GM19455 (cell line): ENCODE data around the gene CD300LG.
"Not testable (repeated sequence)": the region's sequence is repeated elsewhere in the genome, so short reads cannot be mapped to it uniquely, and the experiment has no call there.

Experiments
- ATAC-seq: cut with Tn5 transposase; IDR thresholded peaks from one replicate; pipeline ENCODE4 v1.9.1; 2021; ENCODE audit not compliant: unreplicated experiment

The CD300LG gene

DNA sequence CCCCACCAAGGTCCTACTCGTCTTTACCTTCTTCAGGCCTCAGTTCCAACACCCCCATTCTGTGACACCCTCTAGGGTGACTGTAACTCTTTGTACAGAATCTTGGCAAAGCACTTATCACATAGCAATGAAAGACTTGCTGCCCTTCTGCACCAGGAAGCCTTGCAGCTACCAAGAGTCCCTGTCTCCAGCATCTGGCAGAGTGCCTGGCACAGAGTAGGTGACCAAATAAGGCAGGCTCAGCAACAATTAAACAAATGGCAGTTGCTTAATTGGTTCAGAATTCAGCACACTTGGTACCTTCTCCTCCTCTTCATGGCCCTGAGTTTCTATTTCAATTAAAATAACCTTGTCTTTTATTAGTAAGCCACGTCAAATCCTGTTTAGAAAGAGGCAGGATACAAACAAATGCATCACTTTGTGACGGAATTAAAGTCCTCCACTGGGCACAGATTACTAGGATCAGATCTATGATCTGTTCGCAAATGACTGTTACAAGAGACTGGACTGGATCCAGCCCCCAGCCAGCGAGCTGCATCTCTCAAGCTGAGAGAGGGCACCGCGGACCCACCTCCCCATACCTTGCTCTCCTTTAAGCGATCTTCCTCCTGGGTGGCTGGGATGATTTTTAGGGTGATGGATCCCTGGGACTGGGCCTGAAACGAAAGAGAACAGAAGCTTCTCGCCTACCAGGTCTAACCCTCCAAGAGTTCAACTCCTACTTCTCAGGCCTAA, 23.5 kb upstream of the CD300LG start:
- no peak for ATAC-seq

DNA sequence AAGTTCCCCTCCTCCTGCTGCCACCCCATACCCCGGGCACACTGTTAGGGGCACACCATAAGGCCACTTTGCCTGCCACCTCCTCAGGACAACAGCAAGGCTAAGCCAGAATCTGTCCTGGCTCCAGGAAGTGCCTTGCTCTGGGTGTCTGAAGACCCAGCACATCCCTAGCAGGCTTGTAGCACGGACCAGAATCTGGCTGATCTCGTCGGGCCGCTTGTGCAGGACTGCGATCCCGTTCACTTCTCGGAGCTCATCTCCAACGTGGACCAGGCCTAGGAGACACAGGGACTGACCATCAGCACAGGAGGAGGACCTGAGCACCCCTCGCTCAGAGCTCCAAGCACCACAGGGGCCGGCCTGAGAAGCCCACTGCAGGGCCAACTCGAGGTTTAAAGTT, 21.4 kb upstream of the CD300LG start:
- no peak for ATAC-seq

DNA sequence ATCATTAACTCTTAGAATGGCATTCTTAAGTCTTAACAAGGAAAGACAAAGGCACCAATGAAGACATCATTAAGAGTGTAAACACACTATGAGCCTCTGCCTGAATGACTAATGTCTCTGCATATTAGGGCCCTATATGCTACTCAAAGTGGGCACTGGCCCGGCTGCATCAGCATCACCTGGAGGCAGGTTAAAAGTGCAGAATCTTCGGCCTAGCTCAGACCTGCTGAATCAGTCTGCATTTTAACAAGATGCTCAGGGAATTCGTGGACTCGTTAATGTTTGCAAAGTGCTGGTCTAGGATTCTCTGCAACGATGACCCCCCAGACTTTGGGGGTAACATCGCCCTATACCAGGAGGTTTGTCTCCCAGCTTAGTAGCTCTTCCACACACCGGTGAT, 20.8 kb upstream of the CD300LG start:
- ATAC-seq, result no peak

DNA sequence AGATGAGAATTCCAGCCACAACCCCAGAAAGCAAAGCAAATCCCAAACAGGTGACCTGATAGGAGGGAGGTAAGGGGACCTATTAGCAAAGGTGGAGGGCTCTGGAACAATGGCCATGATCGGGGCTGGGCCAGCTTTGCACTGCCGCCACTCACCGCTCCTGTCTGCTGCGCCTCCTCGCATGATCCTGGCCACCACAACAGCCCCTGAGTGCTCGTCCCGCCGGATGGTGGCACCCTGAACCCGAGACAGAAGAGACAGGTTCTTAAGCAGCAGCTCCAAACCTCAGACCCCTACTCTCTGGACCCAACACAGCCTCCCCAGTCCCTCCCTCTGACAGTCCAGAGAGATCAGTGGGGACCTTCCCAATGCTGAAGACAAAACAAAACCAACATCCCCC, 19.4 kb upstream of the CD300LG start:
- ATAC-seq, result no peak

DNA sequence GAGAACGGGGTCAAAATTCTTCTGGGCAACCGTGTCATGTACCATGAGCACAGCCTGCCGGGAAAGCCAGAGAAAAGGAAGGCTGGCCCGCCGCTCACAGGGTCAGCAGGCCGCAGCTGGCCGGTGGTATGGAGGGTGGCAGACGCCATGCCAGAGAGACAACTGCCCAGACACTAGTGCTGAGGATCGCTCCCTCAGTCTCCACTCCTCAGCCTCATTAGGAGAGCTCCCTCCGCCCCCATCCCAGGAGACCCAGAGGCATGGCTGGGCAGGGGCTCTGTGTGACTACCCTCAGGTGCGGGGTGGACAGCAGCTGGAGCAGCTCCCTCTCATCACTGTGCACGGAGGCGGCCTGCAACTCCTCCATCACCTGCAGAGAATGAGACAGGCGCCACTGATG, 17.2 kb upstream of the CD300LG start:
- ATAC-seq, result no peak

DNA sequence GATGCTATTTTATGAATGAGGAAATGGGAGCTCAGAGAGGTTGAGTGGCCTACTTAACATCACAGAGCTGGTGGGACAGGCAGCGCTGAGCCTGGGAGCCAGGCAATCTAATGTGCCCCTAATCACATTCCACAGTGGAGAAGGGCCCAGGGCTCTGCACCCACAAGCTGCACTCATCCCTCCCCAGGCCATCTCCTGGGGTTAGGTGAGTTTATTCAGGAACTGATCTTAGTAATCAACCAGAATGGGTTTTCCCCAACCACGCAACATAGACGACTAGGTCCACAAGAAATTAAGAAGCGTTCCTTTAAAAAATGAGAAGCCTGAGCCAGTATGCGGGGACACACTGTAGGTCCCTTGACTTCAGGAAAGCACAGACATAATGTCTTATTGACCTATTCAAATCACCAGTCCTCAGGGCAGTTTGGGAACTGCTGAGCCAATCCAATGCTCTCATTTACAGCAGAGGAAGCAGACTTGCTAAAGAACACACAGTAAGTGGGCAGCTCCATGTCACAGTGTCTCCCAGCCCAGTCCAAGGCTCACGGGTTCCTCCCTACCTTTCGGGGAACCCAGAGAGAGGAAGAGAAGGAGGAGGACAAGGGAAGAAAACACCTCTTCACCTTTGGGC, 16.4 kb upstream of the CD300LG start:
- no peak for ATAC-seq

DNA sequence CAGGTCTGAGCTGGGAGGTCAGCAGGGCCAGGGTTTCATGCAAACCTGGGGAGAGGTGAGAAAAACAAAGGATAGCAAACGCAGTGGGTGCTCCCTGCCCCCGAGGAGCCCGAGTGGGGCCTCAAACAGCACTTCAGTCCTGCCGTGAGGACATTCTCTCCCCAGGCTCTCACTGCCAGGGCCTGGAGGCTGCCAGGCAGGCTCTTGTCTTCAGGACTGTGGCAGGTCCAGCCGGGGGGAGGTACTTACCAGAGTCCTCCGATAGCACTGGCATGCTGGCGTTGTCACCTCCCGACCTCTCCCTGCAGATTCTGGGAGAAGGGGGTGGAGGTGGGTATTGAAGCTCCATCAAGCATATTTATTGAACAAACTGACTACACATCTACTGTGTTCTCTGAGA, 15.3 kb upstream of the CD300LG start:
- no peak for ATAC-seq

DNA sequence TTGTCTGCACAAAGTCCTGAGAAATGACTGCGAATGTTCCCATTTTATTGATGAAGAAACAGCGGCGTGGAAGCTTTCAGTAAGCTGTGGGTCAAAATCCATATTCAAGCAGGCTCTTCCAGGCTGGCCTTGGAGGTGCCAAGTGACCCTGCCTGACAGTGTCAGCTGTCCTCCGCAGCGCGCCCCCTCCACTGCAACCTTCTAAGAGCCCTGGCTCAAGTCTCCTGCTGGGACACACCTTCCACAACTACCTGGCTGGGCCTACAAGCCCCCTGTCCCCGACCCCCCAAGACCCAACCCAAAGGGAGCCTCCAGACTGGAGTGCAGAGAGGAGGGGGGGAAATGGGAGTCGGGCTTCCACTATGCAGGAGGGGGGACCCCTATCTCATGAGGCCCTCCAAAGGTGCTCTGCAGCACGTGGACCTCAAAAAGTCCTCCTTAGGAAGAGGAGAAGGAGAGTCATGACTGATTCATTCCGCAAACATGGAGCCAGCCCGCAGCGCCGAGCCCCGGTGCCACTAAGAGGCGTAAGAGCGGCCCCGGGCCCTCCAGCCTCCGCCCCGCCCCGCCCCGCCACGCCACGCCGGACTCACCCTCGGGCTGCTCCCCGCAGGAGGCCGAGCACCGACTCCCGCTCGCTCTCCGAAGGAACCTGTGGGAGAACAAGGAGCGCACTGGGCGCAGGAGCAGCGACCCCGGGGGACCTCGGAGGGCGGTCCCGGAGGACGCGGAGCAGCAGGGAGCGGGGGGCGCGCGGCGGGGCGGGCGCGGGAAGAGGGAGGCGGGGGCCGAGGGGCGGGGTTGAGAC, 14.6 kb upstream of the CD300LG start:
- ATAC-seq, result no peak

DNA sequence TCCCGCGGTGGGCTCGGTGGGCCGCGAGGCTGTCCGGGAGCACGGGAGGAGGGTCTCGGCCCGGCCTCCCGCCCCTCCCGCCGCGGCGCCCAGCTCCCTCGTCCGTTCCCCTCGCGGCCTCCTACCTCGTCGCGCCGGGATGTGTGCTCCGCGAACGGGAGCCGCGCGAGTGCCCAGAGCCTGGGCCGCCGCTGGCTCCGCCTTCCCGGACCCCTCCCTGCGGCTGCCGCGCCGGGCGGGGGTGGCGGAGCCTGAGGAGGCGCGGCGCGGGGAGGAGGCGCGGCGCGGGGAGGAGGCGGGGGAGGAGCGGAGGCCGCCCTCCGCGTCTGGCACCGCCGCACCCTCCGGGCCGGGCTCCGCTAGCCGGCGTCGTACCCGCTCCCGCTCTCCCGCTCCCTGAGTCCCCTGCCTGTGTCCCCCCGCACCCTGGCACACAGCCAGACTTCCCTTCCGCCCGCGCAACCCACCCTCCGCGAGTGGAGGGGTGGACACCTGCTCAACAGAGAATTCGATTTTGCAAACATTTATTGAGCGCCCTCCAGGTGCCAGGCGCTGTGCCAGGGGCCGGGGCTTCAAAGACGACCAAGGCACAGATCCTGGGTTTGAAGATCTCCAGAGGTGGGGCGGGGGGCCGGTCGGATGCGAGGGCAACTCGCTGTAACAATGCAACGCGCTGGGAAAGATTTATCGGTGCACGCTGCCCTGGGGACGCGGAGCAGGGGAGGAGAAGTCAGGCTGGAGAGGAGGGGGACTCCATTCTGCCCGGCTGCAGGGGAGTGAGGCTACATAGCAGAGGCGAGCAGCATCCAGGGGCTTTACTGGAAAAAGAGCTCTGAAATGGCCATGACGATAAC, 13.8 kb upstream of the CD300LG start, which contains the start of gene MPP3:
TSS of gene MPP3 (minus strand) at position 171 of the 854 bp plus-strand sequence. CDS start 1,240 bp downstream, outside the sequence.
- ATAC-seq, result no peak

DNA sequence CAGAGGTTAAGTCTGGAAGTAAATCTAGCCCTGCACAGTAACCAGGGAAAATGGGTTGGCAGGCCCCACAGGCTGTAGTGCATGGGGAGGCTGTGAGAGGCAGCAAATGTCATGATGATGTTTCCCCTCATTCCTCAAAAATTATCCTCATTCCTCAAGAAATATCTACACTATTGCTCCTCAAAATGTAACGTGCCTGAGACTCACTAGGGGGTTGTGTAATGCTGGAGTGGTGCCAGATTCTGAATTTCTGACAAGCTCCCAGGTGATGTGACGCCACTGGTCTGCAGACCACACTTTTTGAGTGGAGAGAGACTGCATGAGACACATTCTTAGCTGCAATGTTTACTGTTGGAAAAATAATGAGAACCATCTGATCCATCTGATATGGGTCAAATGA, 12.9 kb upstream of the CD300LG start:
- no peak for ATAC-seq

DNA sequence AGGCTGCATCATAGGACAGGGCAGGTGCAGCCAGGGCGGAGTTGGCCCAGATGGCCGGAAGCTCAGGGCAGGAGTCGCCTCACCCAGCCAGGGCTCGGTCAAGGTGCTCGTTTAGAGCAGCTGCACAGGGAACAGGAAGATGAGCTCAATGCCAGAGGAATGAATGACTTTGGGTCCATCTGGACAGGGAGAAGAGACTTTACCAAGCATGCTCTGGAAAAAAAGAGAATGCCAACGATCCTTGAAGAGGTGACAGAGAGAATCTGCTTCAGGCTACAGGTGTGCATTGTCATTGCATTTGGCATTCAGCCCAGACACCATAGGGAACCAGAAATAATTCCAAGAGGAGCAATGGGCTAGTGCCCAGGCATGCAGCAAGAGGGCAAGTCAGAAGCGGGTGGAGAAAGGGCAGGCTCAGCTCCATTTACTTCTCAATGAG, 7.3 kb upstream of the CD300LG start:
- no peak for ATAC-seq

DNA sequence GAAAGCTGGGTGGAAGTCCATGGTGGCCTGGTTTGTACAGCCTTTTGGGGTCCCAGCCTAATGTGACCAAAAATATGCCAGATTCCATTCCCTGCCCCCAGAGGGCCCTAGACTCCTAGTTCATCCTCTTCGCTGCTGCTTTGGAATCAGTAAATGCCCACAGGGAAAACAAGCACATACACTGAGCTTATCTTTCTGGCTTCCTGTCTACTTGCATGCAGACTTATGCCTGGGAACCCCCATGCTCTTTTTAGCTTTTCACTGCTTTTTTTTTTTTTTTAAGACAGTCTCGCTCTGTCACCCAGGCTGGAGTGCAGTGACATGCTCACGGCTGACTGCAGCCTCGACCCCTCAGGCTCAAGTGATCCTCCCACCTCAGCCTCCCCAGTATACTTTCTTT, 6.2 kb upstream of the CD300LG start:
- ATAC-seq, result no peak

DNA sequence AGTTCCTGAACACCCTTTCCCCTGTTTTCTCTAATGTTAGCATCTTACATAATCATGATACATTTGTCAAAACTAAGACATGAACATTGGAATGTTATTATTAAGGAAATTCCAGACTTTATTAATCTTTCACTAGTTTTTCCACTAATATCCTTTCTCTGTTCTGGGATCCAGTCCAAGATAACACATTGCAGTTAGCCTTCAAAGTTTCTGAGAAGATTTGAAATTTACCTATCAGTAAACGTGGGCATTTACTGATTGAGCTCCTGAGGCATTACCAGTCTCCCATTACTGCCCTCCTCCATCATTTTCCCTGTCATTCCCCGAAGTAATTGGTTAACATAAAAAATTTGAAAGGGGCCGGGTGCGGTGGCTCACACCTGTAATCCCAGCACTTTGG, 5.7 kb upstream of the CD300LG start:
- no peak for ATAC-seq

DNA sequence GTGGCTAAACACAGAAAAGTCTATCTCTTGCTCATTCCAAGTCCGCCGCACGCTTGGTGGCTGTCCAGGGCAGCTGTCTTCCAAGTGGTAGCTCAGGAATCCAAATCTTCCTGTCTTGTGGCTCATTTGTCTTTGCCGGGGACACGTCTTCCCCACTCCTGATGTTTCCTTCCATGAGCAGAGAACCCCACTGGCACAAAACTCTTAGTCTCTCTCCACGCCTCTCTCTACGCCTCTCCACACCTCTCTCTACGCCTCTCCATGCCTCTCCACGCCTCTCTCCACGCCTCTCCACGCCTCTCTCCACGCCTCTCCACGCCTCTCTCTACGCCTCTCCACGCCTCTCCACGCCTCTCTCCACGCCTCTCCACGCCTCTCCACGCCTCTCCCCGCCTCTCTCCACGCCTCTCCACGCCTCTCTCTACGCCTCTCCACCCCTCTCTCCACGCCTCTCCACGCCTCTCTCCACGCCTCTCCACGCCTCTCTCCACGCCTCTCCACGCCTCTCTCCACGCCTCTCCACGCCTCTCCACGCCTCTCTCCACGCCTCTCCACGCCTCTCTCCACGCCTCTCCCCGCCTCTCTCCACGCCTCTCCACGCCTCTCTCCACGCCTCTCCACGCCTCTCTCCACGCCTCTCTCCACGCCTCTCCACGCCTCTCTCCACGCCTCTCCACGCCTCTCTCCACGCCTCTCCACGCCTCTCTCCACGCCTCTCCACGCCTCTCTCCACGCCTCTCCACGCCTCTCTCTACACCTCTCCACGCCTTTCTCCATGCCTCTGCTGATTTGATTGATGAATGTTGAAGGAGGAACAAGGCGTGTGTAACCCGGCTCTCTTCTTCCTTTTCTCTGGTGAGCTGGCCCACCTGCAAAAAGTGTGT, 4.6 kb upstream of the CD300LG start:
- ATAC-seq, result not testable (repeated sequence)

DNA sequence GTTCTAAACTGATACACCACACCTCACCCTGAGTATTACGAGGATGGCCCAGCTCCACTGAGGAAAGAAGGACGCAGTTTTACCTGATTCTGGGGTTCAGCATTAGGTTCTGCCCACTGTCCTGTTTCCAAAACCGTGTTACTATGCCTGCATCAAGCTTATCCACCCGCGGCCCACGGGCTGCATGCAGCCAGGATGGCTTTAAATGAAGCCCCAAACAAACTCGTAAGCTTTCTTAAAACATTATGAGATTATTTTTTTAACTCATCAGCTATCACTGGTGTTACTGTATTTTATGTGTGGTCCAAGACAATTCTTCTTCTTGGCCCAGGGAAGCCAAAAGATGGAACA, 4.0 kb upstream of the CD300LG start:
- ATAC-seq, result no peak

DNA sequence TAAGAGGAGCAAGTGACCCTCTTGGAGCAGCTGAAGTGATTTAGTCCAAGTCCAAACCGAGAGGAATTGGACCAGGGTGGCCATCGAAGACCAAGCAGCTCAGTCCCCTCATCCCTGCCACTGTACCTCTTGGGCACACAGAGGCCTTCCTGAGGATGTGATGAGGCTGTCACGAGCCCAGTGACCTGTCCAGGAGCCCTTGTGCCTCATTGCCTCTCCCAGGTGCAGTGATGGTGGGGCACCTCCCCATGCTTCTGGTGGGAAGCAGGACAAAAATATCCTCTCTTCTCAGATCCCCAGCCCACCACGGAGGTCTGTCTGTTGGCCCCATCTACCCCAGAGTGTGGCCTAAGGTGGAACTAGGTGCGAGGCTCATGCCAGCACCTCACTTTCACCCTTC, 2.7 kb upstream of the CD300LG start:
- ATAC-seq, result no peak

DNA sequence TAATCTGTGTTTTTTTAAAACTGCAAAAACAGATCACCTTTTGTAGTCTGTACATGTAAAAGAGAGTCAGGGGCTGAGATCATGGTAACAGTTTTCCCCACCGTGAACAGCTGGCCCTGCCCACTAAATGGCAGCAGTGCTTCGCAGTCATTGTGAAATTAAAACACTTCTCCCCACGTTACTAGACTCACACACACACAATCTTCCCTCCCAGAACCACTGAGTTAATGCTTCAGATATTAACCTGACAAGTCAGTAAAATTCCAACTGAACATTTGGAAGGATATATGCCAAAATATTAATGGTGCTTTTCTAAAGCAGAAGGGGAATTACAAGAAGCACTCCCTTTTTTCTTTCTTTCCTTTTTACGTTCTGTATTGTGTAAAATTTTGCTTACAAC, 1.2 kb upstream of the CD300LG start:
- ATAC-seq, result no peak

DNA sequence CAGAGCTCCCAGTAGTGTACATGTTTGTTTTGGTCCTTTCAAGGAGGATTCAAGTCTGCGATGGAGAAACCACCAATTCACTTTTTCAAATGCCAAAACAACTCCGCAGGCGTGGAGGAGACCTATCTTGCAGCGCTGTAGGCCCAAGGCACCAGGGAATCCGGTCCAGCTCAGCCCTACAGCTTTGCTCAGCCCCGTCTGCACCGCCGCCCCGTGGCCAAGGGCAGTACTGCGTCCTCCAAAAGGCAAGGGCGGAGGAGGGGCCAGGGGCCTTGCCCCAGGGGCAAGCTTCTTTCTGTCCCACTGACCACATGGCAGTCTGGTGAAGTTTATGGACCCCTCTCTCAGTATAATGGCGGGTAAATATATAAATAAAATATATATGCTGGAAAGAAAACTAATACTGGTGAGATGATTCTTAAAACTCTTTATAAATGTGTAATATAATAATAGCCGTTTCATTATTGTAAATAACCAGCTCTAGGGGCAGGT, 709 bp upstream of the CD300LG start:
- no peak for ATAC-seq

DNA sequence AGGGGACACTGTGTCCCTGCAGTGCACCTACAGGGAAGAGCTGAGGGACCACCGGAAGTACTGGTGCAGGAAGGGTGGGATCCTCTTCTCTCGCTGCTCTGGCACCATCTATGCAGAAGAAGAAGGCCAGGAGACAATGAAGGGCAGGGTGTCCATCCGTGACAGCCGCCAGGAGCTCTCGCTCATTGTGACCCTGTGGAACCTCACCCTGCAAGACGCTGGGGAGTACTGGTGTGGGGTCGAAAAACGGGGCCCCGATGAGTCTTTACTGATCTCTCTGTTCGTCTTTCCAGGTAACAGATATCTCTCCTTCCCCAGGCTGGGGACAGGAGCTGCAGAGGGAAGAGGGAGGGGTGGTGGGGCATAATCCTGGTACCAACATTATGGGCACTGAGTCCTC, 1.6 kb downstream of the CD300LG start:
- ATAC-seq, result no peak

DNA sequence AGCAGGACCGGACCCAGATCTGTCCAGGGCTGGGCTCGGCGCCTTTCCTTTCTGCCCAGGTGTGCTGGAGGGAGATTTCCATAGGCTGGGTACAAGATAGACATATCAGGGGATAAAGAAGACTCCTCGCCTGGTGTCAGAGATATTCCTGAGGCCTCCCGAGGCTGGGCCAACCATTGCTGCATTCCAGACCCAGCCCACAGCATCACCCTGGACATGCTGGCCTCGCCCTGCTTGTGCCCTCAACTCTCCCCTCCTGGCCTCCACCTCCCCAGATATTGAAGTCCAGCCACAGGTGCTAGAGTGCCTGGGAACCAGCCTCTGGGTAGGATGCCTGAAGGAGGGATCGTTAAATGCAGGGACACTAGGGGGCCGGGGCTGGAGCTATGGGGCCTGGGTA, 2.1 kb downstream of the CD300LG start:
- no peak for ATAC-seq
